ENCODE results near the gene SLCO2A1.

The SLCO2A1 gene

DNA sequence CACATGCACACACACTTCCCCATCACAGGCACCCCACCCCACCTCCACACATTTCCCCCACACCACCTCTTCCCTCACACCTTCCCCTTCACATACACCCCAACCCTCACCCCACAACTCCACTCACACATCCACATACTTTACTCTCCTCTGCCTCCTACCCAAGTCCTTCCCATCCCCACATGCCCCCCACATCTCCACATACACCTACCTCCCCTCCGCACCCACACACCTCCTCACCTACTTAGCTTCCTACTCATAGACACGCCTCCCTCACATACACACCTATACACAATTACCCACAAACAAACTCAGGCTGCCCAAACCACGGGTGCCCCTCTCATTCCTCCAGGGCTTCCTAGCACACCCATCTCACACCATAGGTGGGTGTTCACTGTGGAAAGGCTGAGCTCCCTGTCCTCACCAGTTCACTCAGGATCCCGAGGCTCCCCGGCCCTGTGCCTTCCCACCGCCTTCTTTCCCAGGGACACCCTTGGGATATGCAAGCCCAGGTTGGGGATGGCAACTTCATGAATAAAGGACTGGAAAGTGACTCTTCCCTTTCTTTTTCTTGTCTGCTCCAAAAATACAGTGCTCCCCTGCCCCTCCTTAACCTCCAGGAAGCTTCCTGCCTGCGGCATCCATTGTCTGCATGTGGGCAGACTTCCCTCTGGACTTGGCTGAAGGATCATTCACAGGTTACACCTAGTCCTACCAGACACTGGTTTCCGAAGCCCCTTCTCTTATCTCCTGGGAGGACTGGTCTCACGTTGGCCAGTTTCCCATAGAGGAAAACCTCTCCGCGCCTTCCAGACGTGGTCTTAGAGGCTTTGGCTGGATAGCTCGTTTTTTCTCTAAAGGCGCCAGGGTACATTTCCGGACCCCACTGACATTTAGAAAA, 61.5 kb downstream of the SLCO2A1 start:
- Mint-ChIP-seq H3K9me3 (peaks cover 12 to 16% of the 10 kb centered on the region in 2 donors), H3K27ac (no peak overlapping the region), H3K27me3 (no peaks in the 10 kb centered on the region), H3K4me1 (no peaks in the 10 kb centered on the region), H3K4me3 (no peak overlapping the region)
- DNase-seq (no peak), ATAC-seq (no peak)

GRCh38 chr3:133966954-133967353, 62.8 kb downstream of the SLCO2A1 start:
- no peak for ATAC-seq
- Mint-ChIP-seq H3K27me3 (no peaks in the 10 kb centered on the region), H3K9me3 (peaks cover 7 to 9% of the 10 kb centered on the region in 2 donors), H3K27ac (no peak overlapping the region), H3K4me1 (no peaks in the 10 kb centered on the region), H3K4me3 (no peak overlapping the region)
- DNase-seq, result no peak

- H3K27me3 Mint-ChIP-seq, result no peaks in the 10 kb centered on the region
- no peak overlapping the region for H3K4me3 Mint-ChIP-seq
- DNase-seq, result no peak
- no peak for ATAC-seq
- H3K4me1 Mint-ChIP-seq, result no peaks in the 10 kb centered on the region
- no peak overlapping the region for H3K27ac Mint-ChIP-seq
- no peaks in the 10 kb centered on the region for H3K9me3 Mint-ChIP-seq
These were observed 63.8 kb downstream of the SLCO2A1 start for GRCh38 chr3:133965906-133966305.

GRCh38 chr3:133965013-133965570, 64.6 kb downstream of the SLCO2A1 start:
- ATAC-seq (no peak), DNase-seq (no peak)
- H3K4me3 Mint-ChIP-seq, result no peak overlapping the region
- no peaks in the 10 kb centered on the region for H3K27me3 Mint-ChIP-seq
- H3K9me3 Mint-ChIP-seq, result peaks cover 0 to 3% of the 10 kb centered on the region in 2 donors
- H3K27ac Mint-ChIP-seq, result no peak overlapping the region
- no peaks in the 10 kb centered on the region for H3K4me1 Mint-ChIP-seq

GRCh38 chr3:133964547-133964946, 65.2 kb downstream of the SLCO2A1 start:
- no peak for DNase-seq
- Mint-ChIP-seq H3K9me3 (peaks cover 0 to 5% of the 10 kb centered on the region in 2 donors), H3K4me3 (no peak overlapping the region), H3K27me3 (no peaks in the 10 kb centered on the region), H3K4me1 (no peaks in the 10 kb centered on the region), H3K27ac (no peak overlapping the region)
- ATAC-seq, result no peak

GRCh38 chr3:133963657-133964396, 65.9 kb downstream of the SLCO2A1 start:
- Mint-ChIP-seq H3K27ac (no peak overlapping the region), H3K9me3 (peaks cover 0 to 5% of the 10 kb centered on the region in 2 donors), H3K27me3 (no peaks in the 10 kb centered on the region), H3K4me1 (no peaks in the 10 kb centered on the region), H3K4me3 (no peak overlapping the region)
- DNase-seq (no peak), ATAC-seq (no peak)

- Mint-ChIP-seq H3K27me3 (no peaks in the 10 kb centered on the region), H3K4me3 (no peak overlapping the region), H3K27ac (no peak overlapping the region), H3K9me3 (peaks cover 0 to 5% of the 10 kb centered on the region in 2 donors), H3K4me1 (no peaks in the 10 kb centered on the region)
- no peak for ATAC-seq
- DNase-seq, result no peak
These were observed 66.9 kb downstream of the SLCO2A1 start for GRCh38 chr3:133962849-133963248.

GRCh38 chr3:133958071-133958805, 71.5 kb downstream of the SLCO2A1 start:
- DNase-seq (no peak), ATAC-seq (no peak)
- peaks cover 0 to 5% of the 10 kb centered on the region in 2 donors for H3K9me3 Mint-ChIP-seq
- H3K27me3 Mint-ChIP-seq, result no peaks in the 10 kb centered on the region
- H3K4me3 Mint-ChIP-seq, result no peak overlapping the region
- no peaks in the 10 kb centered on the region for H3K4me1 Mint-ChIP-seq
- peak overlapping the region in 1 of 2 donors; percentile 82 for H3K27ac Mint-ChIP-seq

- DNase-seq (no peak), ATAC-seq (no peak)
- H3K4me3 Mint-ChIP-seq, result no peak overlapping the region
- H3K9me3 Mint-ChIP-seq, result peaks cover 0 to 5% of the 10 kb centered on the region in 2 donors
- H3K27ac Mint-ChIP-seq, result no peak overlapping the region
- no peaks in the 10 kb centered on the region for H3K4me1 Mint-ChIP-seq
- H3K27me3 Mint-ChIP-seq, result no peaks in the 10 kb centered on the region
These were observed 72.7 kb downstream of the SLCO2A1 start for GRCh38 chr3:133956982-133957381.

GRCh38 chr3:133956353-133956752, 73.4 kb downstream of the SLCO2A1 start:
- Mint-ChIP-seq H3K4me3 (no peak overlapping the region), H3K27me3 (no peaks in the 10 kb centered on the region), H3K4me1 (no peaks in the 10 kb centered on the region), H3K9me3 (peaks cover 0 to 5% of the 10 kb centered on the region in 2 donors), H3K27ac (no peak overlapping the region)
- no peak for DNase-seq
- ATAC-seq, result no peak

DNA sequence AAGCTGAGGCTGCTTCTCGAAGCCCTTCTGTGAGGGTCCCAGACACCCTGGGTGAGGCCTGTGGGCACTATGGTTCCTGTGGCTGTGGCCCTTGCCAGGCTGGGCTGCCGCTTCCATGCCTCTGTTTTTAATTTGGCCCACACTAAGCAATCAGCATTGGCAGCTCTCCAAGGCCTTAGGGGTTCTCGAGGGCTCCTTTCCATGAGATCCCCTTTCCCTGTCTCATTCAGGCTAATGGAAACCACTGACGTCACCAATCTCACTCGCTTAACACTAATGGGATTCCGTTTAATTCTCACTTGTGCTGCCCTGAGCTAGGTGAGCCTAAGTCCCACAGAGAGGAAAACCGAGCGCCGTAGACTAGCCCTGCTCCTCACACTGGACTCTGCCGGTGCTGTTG, 73.8 kb downstream of the SLCO2A1 start:
- H3K27me3 Mint-ChIP-seq, result no peaks in the 10 kb centered on the region
- H3K27ac Mint-ChIP-seq, result no peak overlapping the region
- no peaks in the 10 kb centered on the region for H3K4me1 Mint-ChIP-seq
- DNase-seq (no peak), ATAC-seq (no peak)
- no peak overlapping the region for H3K4me3 Mint-ChIP-seq
- H3K9me3 Mint-ChIP-seq, result peaks cover 0 to 5% of the 10 kb centered on the region in 2 donors

- Mint-ChIP-seq H3K4me3 (no peak overlapping the region), H3K27me3 (no peaks in the 10 kb centered on the region), H3K4me1 (no peaks in the 10 kb centered on the region), H3K27ac (peak overlapping the region in 1 of 2 donors; percentile 16), H3K9me3 (no peaks in the 10 kb centered on the region)
- no peak for DNase-seq
- ATAC-seq, result no peak
These were observed 74.9 kb downstream of the SLCO2A1 start for GRCh38 chr3:133954717-133955360.

GRCh38 chr3:133953297-133953696, 76.4 kb downstream of the SLCO2A1 start:
- DNase-seq (no peak), ATAC-seq (no peak)
- Mint-ChIP-seq H3K4me3 (no peak overlapping the region), H3K27me3 (no peaks in the 10 kb centered on the region), H3K4me1 (no peaks in the 10 kb centered on the region), H3K27ac (peak overlapping the region in 1 of 2 donors; percentile 75), H3K9me3 (no peaks in the 10 kb centered on the region)

GRCh38 chr3:133949438-133949837, 80.3 kb downstream of the SLCO2A1 start:
- Mint-ChIP-seq H3K27me3 (peaks cover 6% of the 10 kb centered on the region), H3K9me3 (no peaks in the 10 kb centered on the region), H3K4me1 (no peaks in the 10 kb centered on the region), H3K27ac (no peak overlapping the region), H3K4me3 (no peak overlapping the region)
- no peak for ATAC-seq
- DNase-seq, result no peak

DNA sequence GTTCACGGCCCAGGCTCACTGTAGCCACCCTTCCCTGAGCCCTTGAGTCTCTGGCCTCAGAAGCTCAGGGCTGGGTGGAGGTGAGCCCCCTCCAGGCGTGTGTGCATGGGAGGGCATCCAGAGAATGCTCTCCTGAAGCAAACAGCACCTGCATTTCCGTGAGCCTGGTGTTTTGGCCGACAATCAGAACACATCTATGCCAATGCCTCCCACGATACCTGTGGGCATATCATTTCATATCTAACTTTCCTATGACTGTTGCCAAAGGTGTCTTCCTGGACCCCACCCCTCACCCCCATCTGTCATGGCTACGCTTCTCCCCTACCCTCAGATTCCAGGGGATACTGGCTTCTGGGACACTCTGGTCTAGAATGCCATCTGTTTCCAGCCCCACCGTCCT, 80.7 kb downstream of the SLCO2A1 start:
- H3K9me3 Mint-ChIP-seq, result no peaks in the 10 kb centered on the region
- H3K27ac Mint-ChIP-seq, result no peak overlapping the region
- peaks cover 11% of the 10 kb centered on the region for H3K27me3 Mint-ChIP-seq
- peaks cover 2% of the 10 kb centered on the region for H3K4me1 Mint-ChIP-seq
- DNase-seq (no peak), ATAC-seq (no peak)
- H3K4me3 Mint-ChIP-seq, result no peak overlapping the region

All from stimulated activated naive CD8-positive, alpha-beta T cell treated with anti-CD3 and anti-CD28 coated beads, Interleukin-15, amount 100 ng/mL, for 72 hours (primary cell).